ENCODE measurements around the gene BCAP31. TPM values are rescaled to one million over a fixed set of nuclear protein-coding genes. Genes with fewer than 3 reads are reported as not detected.
A peak's percentile ranks its signal among the peaks of the same experiment; 100 is the strongest.
"Not testable (repeated sequence)": the region's sequence is repeated elsewhere in the genome, so short reads cannot be mapped to it uniquely, and the experiment has no call there.

Gene BCAP31
- polyA plus RNA-seq, 2 donors, result 98.8 to 185 TPM

DNA sequence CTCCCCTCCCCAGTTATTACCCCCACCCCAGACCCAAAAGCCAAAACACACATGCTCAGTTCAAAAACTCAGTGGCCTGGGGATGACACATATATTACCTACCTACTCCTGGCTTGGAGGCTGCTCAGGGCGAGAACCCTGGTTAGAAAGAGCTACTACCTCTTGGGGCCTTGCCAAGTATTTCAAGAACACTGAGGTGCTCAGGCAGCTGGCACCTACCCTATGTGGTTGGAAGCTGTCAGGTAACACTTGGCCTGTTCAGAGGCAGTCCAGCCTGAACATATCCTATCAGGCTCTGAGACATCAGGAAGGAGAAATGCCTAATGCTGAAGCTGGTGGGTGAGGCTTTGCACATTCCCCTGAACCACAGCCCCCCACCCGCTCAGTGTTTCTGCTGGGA, 4.9 kb downstream of the BCAP31 start:
- H3K36me3 ChIP-seq (ENCODE audit: control insufficient read depth in 2 of 2, insufficient read depth in 2 of 2, low read length in 1 of 2), result peaks cover 0 to 20% of the 10 kb centered on the region in 2 donors
- peaks cover 0 to 3% of the 10 kb centered on the region in 2 donors for H3K4me1 ChIP-seq (ENCODE audit: control insufficient read depth in 2 of 2, insufficient read depth in 2 of 2, low read length in 1 of 2)
- no peaks in the 10 kb centered on the region for H3K9me3 ChIP-seq (ENCODE audit: control insufficient read depth in 2 of 2, insufficient read depth in 1 of 2, low read depth in 1 of 2, low read length in 1 of 2)
- WGBS, 2 donors, result 37 to 44% methylated on average over 2 of the region's 2 CpGs
- H3K4me3 ChIP-seq (ENCODE audit: low read depth in 1 of 2, low read length in 2 of 2), result no peak overlapping the region
- no peak overlapping the region for H3K27ac ChIP-seq (ENCODE audit: low read depth in 2 of 2, low read length in 1 of 2)
- no peaks in the 10 kb centered on the region for H3K27me3 ChIP-seq (ENCODE audit: control insufficient read depth in 1 of 2, insufficient read depth in 2 of 2, low read length in 2 of 2)

DNA sequence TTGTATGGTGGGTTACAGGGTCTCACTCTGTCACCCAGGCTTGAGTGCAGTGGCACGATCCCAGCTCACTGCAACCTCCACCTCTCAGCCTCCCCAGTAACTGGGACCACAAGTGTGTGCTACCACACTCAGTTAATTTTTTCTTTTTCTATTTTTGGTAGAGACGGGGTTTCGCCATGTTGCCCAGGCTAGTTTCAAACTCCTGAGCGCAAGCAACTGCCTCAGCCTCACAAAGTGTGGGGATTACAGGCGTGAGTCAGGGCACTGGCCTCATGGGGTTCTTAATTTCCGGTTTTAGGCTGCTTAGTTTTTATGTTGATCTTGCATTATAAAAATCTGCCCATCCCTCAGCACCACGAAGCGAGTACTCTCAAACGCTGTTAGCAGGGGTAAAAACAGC, 6.7 kb downstream of the BCAP31 start:
- no peaks in the 10 kb centered on the region for H3K9me3 ChIP-seq (ENCODE audit: control insufficient read depth in 2 of 2, insufficient read depth in 1 of 2, low read depth in 1 of 2, low read length in 1 of 2)
- H3K36me3 ChIP-seq (ENCODE audit: control insufficient read depth in 2 of 2, insufficient read depth in 2 of 2, low read length in 1 of 2), result peaks cover 0 to 20% of the 10 kb centered on the region in 2 donors
- H3K27me3 ChIP-seq (ENCODE audit: control insufficient read depth in 1 of 2, insufficient read depth in 2 of 2, low read length in 2 of 2), result no peaks in the 10 kb centered on the region
- 89 to 91% methylated on average over 9 of the region's 9 CpGs for WGBS, 2 donors
- no peak overlapping the region for H3K27ac ChIP-seq (ENCODE audit: low read depth in 2 of 2, low read length in 1 of 2)
- no peak overlapping the region for H3K4me3 ChIP-seq (ENCODE audit: low read depth in 1 of 2, low read length in 2 of 2)
- no peaks in the 10 kb centered on the region for H3K4me1 ChIP-seq (ENCODE audit: control insufficient read depth in 2 of 2, insufficient read depth in 2 of 2, low read length in 1 of 2)

DNA sequence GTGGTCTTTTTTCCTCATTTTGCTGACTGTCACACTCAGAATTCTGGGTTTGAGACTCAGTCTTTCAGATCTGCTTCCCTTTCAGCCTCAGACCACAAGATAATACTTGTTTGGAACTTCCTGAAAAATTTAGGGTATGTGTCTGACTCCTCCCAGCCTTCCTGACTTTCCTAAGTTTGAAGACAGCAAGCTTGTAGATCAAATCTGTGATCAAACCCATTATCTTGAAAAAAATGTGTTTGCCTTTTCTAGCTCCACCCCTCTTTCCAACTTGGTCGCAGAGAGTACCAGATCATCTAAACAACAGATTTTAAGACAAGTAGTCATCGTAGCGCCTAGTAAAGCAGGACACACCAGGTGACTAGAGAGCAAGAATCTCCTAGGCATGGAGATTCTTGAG, 9.9 kb downstream of the BCAP31 start:
- Histone ChIP-seq H3K27ac (ENCODE audit: low read depth in 2 of 2, low read length in 1 of 2) (no peak overlapping the region), H3K36me3 (ENCODE audit: control insufficient read depth in 2 of 2, insufficient read depth in 2 of 2, low read length in 1 of 2) (peaks cover 0 to 23% of the 10 kb centered on the region in 2 donors)
- 75 to 82% methylated on average over 3 of the region's 3 CpGs for WGBS, 2 donors

DNA sequence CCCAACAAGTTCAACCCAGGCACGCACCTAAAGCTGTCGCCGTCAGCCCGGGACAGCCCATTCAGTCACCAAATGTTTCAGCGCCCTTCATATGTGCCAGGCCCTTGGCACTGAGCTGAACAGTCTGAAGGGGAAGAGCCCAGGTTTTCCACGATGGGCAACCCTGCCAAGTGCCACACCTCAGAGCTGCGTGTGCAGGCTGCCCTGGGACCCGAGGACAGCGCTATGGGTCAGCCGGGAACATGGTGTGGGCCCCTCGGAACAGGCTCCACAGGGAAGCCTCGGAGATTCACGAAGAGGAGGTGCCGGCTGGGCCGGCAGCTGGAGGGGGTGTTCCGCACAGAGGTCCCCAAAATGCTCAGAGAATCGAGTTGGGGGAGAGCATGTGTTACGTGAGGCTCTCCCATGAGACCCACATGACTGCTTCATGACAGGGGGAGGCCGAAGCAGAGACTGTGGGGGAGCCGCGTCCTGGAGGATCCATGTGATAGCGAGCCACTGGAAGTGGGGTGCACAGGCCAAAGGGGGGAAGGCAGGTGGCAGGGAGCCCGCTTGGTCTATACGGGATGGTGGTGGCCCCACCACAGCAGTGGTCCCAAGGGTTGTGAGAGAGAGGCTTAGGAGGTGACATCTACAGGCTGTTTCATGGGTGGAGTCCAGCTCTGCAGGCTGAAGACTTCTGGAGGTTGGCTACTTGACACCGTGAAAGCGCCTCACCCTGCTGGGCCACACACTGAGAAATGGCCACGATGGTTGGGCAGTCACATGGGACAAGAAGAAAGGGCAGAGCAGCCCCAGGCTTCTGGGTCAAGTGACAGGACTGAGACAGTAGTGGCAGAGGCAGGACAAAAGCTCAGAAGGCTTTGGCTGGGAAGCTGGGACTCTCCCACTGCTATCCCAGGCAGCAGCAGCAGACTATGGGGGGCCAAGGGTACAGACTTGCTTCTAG, 14.2 kb downstream of the BCAP31 start:
- H3K9me3 ChIP-seq (ENCODE audit: control insufficient read depth in 2 of 2, insufficient read depth in 1 of 2, low read depth in 1 of 2, low read length in 1 of 2), result no peaks in the 10 kb centered on the region
- H3K4me1 ChIP-seq (ENCODE audit: control insufficient read depth in 2 of 2, insufficient read depth in 2 of 2, low read length in 1 of 2), result no peaks in the 10 kb centered on the region
- H3K4me3 ChIP-seq (ENCODE audit: low read depth in 1 of 2, low read length in 2 of 2), result no peak overlapping the region
- no peaks in the 10 kb centered on the region for H3K27me3 ChIP-seq (ENCODE audit: control insufficient read depth in 1 of 2, insufficient read depth in 2 of 2, low read length in 2 of 2)
- peaks cover 0 to 17% of the 10 kb centered on the region in 2 donors for H3K36me3 ChIP-seq (ENCODE audit: control insufficient read depth in 2 of 2, insufficient read depth in 2 of 2, low read length in 1 of 2)
- H3K27ac ChIP-seq (ENCODE audit: low read depth in 2 of 2, low read length in 1 of 2), result no peak overlapping the region
- WGBS, 2 donors, result 73 to 82% methylated on average over 27 of the region's 27 CpGs

More for the DNA sequence above, 9.9 kb downstream of the BCAP31 start:
- no peaks in the 10 kb centered on the region for H3K4me1 ChIP-seq (ENCODE audit: control insufficient read depth in 2 of 2, insufficient read depth in 2 of 2, low read length in 1 of 2)
- H3K27me3 ChIP-seq (ENCODE audit: control insufficient read depth in 1 of 2, insufficient read depth in 2 of 2, low read length in 2 of 2), result no peaks in the 10 kb centered on the region
- no peak overlapping the region for H3K4me3 ChIP-seq (ENCODE audit: low read depth in 1 of 2, low read length in 2 of 2)
- H3K9me3 ChIP-seq (ENCODE audit: control insufficient read depth in 2 of 2, insufficient read depth in 1 of 2, low read depth in 1 of 2, low read length in 1 of 2), result no peaks in the 10 kb centered on the region

DNA sequence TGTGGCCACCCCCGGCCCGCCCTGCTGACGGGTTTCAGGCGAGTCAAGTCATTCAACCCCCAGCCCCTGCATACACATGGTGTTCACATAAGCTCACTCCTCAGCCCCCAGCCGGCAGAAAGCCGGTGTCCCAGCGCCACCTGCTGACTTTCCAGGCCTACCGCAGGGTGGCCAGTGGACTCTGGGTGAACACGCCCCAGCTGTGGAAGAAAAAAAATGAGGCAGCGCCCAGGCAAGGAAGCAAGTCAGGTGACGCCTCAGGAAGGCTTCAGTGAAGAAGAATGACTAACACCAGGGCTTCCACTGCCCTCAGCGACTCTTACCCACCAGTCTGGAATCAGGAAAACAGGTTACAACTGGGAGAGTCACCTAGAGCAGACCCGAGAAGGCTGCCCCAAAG, 15.8 kb downstream of the BCAP31 start:
- Histone ChIP-seq H3K4me3 (ENCODE audit: low read depth in 1 of 2, low read length in 2 of 2) (no peak overlapping the region), H3K27me3 (ENCODE audit: control insufficient read depth in 1 of 2, insufficient read depth in 2 of 2, low read length in 2 of 2) (no peaks in the 10 kb centered on the region), H3K36me3 (ENCODE audit: control insufficient read depth in 2 of 2, insufficient read depth in 2 of 2, low read length in 1 of 2) (peaks cover 0 to 11% of the 10 kb centered on the region in 2 donors), H3K4me1 (ENCODE audit: control insufficient read depth in 2 of 2, insufficient read depth in 2 of 2, low read length in 1 of 2) (peaks cover 0 to 7% of the 10 kb centered on the region in 2 donors), H3K27ac (ENCODE audit: low read depth in 2 of 2, low read length in 1 of 2) (peak overlapping the region in 1 of 2 donors; percentile 82), H3K9me3 (ENCODE audit: control insufficient read depth in 2 of 2, insufficient read depth in 1 of 2, low read depth in 1 of 2, low read length in 1 of 2) (no peaks in the 10 kb centered on the region)
- 20 to 23% methylated on average over 13 of the region's 13 CpGs for whole genome bisulfite sequencing, 2 donors

DNA sequence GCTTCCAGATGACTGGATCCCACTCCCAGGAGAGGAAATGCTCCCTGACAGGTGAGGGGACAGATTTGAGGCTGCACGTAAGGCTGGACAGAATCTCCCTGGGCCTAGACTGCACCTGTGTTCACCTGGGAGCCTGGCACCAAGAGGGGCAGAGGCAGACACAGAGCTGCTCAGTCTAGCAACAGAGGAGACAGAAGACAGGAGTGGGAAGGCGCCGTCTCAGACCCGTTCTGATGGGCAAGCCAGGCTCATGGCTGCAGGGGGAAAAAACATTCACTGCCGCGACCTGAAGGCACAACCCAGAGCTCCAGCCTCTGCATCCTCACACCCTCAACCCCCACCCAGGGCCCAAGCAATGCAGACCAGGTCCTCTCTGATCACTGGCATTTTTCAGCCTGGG, 16.8 kb downstream of the BCAP31 start:
- H3K27ac ChIP-seq (ENCODE audit: low read depth in 2 of 2, low read length in 1 of 2), result no peak overlapping the region
- H3K27me3 ChIP-seq (ENCODE audit: control insufficient read depth in 1 of 2, insufficient read depth in 2 of 2, low read length in 2 of 2), result no peaks in the 10 kb centered on the region
- WGBS, 2 donors, result 87 to 92% methylated on average over 6 of the region's 6 CpGs
- no peaks in the 10 kb centered on the region for H3K9me3 ChIP-seq (ENCODE audit: control insufficient read depth in 2 of 2, insufficient read depth in 1 of 2, low read depth in 1 of 2, low read length in 1 of 2)
- peaks cover 0 to 16% of the 10 kb centered on the region in 2 donors for H3K36me3 ChIP-seq (ENCODE audit: control insufficient read depth in 2 of 2, insufficient read depth in 2 of 2, low read length in 1 of 2)
- no peak overlapping the region for H3K4me3 ChIP-seq (ENCODE audit: low read depth in 1 of 2, low read length in 2 of 2)
- peaks cover 0 to 11% of the 10 kb centered on the region in 2 donors for H3K4me1 ChIP-seq (ENCODE audit: control insufficient read depth in 2 of 2, insufficient read depth in 2 of 2, low read length in 1 of 2)

DNA sequence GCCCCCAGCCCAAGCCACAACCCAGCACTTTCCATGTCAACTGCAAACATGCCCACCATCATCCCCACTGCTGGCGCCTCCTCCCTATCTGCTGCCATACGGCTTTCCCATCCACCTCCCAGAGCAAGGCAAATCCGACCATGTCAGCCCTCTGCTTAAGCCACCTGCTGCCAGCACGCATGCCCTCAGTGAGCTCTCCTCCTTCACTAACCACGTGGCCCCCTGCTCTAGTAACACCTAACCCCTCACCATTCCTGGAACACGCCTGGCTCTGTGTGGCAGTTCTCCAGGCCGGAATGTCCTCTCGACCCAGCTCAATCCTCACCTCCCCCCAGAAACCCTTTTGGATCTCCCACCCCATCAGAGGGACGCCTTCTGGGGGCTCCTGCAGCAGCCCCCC, 17.4 kb downstream of the BCAP31 start:
- Histone ChIP-seq H3K27me3 (ENCODE audit: control insufficient read depth in 1 of 2, insufficient read depth in 2 of 2, low read length in 2 of 2) (no peaks in the 10 kb centered on the region), H3K4me1 (ENCODE audit: control insufficient read depth in 2 of 2, insufficient read depth in 2 of 2, low read length in 1 of 2) (peaks cover 0 to 13% of the 10 kb centered on the region in 2 donors), H3K27ac (ENCODE audit: low read depth in 2 of 2, low read length in 1 of 2) (no peak overlapping the region), H3K36me3 (ENCODE audit: control insufficient read depth in 2 of 2, insufficient read depth in 2 of 2, low read length in 1 of 2) (peaks cover 0 to 18% of the 10 kb centered on the region in 2 donors), H3K9me3 (ENCODE audit: control insufficient read depth in 2 of 2, insufficient read depth in 1 of 2, low read depth in 1 of 2, low read length in 1 of 2) (no peaks in the 10 kb centered on the region), H3K4me3 (ENCODE audit: low read depth in 1 of 2, low read length in 2 of 2) (no peak overlapping the region)
- WGBS, 2 donors, result 72 to 76% methylated on average over 9 of the region's 9 CpGs

DNA sequence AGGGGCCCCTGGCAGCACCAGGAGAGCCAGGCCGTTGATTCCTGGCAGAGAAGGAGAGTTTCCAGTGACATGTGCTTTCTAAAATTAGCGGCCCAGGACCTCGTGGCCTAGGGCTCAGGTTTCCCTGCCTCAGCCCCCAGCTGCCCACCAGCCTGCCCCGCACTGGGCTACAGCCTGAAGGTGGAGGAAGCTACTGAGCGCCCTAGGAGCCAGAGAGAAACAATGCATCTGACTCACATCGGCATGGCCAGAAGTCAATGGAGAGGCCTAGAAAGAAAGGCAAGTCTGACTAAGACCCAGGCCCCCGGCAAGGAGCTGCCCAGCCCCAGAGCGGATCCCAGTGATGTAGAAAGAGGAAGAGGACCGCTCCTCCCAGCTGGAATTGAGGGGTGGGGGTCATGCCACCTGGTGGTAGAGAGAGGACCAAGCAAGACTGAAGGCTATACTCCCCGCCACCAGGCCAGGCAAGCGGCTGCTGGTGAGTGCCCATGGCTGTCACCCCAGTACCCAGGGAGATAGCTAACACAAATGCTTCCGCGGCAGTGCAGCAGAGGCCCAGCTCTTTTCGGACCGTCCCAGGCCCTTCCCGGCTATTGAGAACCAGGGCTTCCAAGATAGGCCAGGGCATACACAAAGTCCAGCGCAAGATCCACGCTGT, 18.7 kb downstream of the BCAP31 start:
- 61 to 74% methylated on average over 17 to 18 of the region's 18 CpGs for WGBS, 2 donors
- H3K27me3 ChIP-seq (ENCODE audit: control insufficient read depth in 1 of 2, insufficient read depth in 2 of 2, low read length in 2 of 2); H3K4me3 ChIP-seq (ENCODE audit: low read depth in 1 of 2, low read length in 2 of 2); H3K9me3 ChIP-seq (ENCODE audit: control insufficient read depth in 2 of 2, insufficient read depth in 1 of 2, low read depth in 1 of 2, low read length in 1 of 2): not testable (repeated sequence)
- Histone ChIP-seq H3K27ac (ENCODE audit: low read depth in 2 of 2, low read length in 1 of 2) (peak overlapping the region in 1 of 2 donors; percentile 27), H3K36me3 (ENCODE audit: control insufficient read depth in 2 of 2, insufficient read depth in 2 of 2, low read length in 1 of 2) (peaks cover 0 to 23% of the 10 kb centered on the region in 2 donors), H3K4me1 (ENCODE audit: control insufficient read depth in 2 of 2, insufficient read depth in 2 of 2, low read length in 1 of 2) (peaks cover 0 to 16% of the 10 kb centered on the region in 2 donors)

DNA sequence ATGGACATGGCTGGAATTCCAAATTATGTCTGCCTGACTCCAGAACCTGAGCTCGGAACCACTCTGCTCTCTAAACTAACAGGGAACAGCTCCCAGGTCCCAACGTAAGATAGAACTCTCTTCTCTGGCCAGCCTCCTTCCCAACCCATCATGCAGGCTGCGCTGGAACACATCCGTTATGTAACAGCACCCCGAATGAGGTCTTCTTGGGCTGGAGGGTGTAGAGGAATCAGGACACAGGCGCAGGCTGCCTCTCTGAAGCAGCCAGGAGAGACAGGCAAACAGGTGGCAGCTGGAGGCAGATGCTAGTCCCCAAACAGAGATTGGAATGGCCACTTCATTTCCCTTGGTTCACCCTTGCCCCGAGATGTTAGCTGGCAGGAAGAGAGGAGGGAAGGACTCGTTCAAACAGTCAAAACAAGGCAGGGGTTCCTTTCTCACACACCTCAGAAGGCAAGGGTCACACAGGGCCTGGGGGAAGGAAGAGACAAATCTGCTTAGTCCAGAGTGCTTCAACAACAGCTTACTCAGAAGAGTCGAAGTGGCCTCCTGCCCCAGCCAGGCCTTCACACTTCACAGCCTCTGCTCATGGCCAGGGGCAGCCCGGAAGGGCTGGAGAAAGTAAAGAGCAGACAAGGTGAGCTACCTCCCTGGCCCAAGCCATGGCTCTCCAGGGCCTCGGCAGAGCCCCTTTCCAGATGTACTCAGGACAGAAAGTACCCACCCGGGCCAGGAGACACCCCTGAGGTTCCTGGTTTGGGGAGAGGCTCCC, 19.4 kb downstream of the BCAP31 start:
- 53 to 62% methylated on average over 10 to 11 of the region's 12 CpGs for WGBS, 2 donors

More for the DNA sequence above, 19.4 kb downstream of the BCAP31 start:
- Histone ChIP-seq H3K27ac (ENCODE audit: low read depth in 2 of 2, low read length in 1 of 2) (peak overlapping the region; percentile 20 to 55), H3K36me3 (ENCODE audit: control insufficient read depth in 2 of 2, insufficient read depth in 2 of 2, low read length in 1 of 2) (peaks cover 0 to 18% of the 10 kb centered on the region in 2 donors), H3K4me1 (ENCODE audit: control insufficient read depth in 2 of 2, insufficient read depth in 2 of 2, low read length in 1 of 2) (peaks cover 0 to 17% of the 10 kb centered on the region in 2 donors)
- not testable (repeated sequence) for H3K4me3 ChIP-seq (ENCODE audit: low read depth in 1 of 2, low read length in 2 of 2); H3K27me3 ChIP-seq (ENCODE audit: control insufficient read depth in 1 of 2, insufficient read depth in 2 of 2, low read length in 2 of 2); H3K9me3 ChIP-seq (ENCODE audit: control insufficient read depth in 2 of 2, insufficient read depth in 1 of 2, low read depth in 1 of 2, low read length in 1 of 2)

All from esophagus (tissue), 2 donors.